ENCODE measurements around the gene PCDHGA2.
"Not testable (repeated sequence)": the region's sequence is repeated elsewhere in the genome, so short reads cannot be mapped to it uniquely, and the experiment has no call there.

The PCDHGA2 gene

DNA sequence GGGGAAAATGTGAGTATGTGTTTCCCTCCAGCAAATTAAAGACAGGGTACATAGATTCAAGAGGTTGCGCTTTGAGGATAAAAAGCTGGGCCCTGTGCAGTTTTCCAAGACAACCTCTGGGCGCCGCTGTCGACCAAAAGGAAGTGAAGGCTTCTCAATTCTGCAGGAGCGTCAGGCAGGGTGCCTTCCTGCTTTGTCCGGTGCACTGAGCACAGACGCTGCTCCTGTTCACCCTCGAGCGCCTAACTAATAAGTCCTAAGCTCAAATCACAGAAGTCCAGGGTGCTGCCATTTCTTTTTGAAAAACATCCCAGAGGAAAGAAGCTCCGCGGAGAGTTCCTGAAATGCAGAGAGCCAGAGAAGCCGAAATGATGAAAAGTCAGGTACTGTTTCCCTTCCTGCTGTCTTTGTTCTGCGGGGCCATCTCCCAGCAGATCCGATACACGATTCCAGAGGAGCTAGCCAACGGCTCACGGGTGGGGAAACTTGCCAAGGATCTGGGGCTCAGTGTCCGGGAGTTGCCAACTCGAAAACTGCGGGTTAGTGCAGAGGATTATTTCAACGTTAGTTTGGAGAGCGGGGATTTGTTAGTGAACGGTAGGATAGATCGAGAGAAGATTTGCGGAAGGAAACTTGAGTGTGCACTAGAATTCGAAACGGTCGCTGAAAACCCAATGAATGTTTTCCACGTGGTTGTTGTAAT is 11.5 kb downstream of the PCDHGA2 start, which contains the start of gene PCDHGB1:
Gene PCDHGB1 (plus strand): TSS at position 183 of the 703 bp plus-strand sequence. CDS start 162 bp downstream, at position 345.
- DNase-seq = no peak

DNA sequence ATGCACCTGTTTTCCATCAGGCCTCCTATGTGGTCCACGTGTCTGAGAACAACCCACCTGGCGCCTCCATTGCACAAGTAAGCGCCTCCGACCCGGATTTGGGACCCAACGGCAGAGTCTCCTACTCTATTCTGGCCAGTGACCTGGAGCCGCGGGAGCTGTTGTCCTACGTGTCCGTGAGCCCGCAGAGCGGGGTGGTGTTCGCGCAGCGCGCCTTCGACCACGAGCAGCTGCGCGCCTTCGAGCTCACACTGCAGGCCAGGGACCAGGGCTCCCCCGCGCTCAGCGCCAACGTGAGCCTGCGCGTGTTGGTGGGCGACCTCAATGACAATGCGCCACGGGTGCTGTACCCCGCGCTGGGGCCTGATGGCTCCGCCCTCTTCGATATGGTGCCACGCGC is 13.0 kb downstream of the PCDHGA2 start:
- DNase-seq = no peak

DNA sequence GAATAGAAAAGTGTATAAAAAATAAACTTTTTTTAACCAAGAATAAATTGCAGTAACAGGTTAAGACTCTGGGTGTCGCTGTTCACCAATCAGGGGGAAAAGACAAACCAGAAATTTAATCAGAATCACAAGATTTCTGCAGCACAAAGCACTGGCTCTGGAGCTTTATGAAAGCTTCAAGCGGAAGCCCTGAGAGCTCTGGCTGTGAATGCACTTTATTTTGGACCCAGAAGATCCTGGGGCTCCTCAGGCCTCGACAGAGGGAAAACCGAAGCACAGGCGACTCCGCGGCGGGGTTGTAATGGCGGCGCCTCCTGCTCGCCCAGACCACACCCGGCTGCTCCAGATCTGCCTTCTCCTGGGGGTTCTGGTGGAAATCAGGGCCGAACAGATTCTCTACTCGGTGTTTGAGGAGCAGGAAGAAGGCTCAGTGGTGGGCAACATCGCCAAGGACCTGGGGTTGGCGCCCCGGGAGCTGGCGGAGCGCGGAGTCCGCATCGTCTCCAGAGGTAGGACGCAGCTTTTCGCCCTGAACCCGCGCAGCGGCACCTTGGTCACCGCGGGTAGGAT is 16.4 kb downstream of the PCDHGA2 start, which contains the start of gene PCDHGA4:
Gene PCDHGA4 (plus strand): TSS at position 122 of the 570 bp plus-strand sequence. CDS start 87 bp downstream, at position 209.
- no peak for DNase-seq

DNA sequence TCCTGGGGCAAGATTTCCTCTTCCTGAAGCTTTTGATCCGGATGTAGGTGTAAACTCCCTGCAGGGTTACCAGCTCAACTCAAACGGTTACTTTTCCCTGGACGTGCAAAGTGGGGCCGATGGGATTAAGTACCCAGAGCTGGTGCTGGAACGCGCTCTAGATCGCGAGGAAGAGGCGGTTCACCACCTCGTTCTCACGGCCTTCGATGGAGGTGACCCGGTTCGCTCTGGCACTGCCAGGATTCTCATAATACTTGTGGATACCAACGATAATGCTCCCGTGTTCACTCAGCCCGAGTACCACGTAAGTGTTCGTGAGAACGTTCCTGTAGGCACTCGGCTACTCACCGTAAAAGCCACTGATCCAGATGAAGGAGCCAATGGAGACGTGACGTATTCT is 17.1 kb downstream of the PCDHGA2 start:
- no peak for DNase-seq

DNA sequence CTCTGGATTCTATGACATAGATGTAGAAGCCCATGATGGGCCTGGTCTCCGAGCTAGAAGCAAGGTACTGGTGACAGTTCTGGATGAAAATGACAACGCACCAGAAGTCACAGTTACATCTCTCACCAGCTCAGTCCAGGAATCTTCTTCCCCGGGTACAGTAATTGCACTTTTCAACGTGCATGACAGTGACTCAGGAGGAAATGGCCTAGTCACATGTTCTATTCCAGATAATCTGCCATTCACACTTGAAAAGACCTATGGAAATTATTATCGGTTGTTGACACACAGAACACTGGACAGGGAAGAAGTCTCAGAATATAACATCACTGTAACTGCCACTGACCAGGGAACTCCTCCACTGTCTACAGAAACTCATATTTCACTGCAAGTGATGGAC is 17.6 kb downstream of the PCDHGA2 start:
- DNase-seq = no peak

DNA sequence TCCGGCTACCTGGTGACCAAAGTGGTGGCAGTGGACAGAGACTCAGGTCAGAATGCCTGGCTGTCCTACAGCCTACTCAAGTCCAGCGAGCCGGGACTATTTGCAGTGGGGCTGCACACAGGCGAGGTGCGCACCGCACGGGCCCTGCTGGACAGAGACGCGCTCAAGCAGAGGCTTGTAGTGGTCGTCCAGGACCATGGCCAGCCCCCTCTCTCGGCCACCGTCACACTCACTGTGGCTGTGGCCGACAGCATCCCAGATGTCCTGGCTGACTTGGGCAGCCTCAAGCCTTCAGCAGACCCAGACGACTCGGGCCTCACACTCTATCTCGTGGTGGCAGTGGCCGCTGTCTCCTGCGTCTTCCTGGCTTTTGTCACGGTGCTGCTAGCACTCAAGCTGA is 18.4 kb downstream of the PCDHGA2 start:
- no peak for DNase-seq

DNA sequence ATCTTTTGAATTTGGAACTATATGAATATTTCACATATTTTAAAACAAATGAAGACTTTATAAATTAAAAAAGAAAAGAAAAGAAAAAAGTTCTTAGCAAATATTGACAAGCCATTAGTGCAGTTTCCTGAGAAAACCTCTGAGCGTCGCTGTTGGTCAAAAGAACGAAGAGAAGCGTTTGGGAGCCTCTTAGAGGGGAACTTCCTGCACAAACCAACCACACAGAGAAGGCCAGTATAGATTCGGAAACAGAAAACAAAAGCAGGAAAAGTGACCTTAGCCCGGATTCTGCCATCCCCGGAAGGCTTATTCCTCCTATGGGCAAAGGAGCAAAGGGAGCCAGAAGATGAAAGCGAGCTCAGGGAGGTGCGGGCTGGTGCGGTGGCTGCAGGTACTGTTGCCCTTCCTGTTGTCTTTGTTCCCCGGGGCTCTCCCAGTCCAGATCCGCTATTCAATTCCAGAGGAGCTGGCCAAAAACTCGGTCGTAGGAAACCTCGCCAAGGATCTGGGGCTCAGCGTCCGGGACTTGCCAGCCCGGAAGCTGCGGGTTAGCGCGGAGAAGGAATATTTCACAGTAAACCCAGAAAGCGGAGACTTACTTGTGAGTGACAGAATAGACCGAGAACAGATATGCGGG is 21.3 kb downstream of the PCDHGA2 start, which contains the start of gene PCDHGB2:
Gene PCDHGB2 (plus strand): TSS at position 205 of the 637 bp plus-strand sequence. CDS start 142 bp downstream, at position 347.
- DNase-seq = no peak

DNA sequence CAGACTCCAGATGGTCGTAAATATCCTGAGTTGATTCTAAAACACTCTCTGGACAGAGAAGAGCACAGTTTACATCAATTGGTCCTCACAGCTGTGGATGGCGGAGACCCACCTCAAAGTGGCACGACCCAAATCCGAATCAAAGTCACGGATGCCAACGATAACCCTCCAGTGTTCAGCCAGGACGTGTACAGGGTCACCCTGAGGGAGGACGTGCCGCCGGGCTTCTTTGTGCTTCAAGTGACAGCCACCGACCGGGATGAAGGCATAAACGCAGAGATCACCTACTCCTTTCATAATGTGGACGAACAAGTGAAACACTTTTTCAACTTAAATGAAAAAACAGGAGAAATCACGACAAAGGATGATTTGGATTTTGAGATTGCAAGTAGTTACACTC is 22.1 kb downstream of the PCDHGA2 start:
- no peak for DNase-seq

DNA sequence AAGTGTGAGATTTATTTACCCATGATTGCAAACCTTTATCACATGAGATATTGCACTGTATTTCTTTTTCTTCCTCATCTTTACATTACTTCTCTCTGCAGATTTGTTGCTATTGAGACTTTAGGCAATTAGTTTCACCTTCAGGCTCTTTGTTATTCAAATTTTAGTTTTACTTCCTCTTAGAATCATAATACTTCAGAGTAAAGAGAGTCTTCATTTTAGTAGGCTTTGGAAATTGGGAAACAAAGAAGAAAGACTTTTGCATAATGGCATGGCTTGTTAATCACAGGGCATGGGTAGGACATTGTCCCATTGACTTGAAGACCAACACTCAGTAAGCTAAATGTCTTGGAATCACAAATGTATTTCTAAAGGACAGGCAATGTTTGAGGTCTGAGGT is 24.2 kb downstream of the PCDHGA2 start:
- no peak for DNase-seq

DNA sequence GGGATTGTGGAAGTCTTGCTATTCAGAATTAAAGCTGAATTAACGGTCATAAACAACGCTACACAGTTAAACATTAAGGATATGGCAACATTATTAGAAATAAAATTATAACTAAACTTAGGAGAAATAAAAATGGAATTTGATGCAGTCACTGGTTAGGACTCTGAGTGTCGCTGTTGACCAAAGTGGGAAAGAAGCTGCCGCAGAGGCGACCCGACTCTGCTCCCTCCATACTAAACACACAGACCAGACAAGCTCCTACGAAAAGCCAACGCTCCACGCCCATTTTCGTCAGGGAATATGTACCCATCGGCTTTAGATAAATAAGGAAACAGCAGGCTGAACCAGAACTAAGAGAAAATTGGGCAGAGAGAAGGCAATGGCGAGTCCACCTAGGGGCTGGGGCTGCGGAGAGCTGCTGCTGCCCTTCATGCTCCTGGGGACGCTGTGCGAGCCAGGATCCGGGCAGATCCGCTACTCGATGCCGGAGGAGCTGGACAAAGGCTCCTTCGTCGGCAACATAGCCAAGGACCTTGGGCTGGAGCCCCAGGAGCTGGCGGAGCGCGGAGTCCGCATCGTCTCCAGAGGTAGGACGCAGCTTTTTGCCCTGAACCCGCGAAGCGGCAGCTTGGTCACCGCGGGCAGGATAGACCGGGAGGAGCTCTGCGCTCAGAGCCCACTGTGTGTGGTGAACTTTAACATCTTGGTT is 25.5 kb downstream of the PCDHGA2 start, which contains the start of gene PCDHGA5:
Gene PCDHGA5 (plus strand): TSS at position 211 of the 709 bp plus-strand sequence. CDS start 169 bp downstream, at position 380.
- DNase-seq = no peak

DNA sequence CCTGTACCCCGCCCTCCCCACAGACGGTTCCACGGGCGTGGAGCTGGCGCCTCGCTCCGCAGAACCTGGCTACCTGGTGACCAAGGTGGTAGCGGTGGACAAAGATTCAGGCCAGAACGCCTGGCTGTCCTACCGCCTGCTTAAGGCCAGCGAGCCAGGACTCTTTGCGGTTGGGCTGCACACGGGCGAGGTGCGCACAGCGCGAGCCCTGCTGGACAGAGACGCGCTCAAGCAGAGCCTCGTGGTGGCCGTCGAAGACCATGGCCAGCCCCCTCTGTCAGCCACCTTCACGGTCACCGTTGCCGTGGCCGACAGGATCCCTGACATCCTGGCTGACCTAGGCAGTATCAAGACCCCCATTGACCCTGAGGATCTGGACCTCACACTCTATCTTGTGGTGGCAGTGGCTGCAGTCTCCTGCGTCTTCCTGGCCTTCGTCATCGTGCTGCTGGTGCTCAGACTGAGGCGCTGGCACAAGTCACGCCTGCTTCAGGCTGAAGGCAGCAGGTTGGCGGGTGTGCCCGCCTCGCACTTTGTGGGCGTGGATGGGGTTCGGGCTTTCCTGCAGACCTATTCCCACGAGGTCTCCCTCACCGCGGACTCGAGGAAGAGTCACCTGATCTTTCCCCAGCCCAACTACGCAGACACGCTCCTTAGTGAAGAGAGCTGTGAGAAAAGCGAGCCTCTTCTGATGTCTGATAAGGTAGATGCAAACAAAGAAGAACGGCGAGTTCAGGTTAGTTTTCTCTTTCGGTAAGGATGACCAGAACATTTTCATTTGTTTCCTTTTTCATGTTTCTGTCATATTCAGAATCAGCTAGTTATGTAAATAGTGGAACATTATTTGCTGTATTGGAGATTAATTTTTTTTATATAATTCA is 27.7 kb downstream of the PCDHGA2 start:
- no peak for DNase-seq

DNA sequence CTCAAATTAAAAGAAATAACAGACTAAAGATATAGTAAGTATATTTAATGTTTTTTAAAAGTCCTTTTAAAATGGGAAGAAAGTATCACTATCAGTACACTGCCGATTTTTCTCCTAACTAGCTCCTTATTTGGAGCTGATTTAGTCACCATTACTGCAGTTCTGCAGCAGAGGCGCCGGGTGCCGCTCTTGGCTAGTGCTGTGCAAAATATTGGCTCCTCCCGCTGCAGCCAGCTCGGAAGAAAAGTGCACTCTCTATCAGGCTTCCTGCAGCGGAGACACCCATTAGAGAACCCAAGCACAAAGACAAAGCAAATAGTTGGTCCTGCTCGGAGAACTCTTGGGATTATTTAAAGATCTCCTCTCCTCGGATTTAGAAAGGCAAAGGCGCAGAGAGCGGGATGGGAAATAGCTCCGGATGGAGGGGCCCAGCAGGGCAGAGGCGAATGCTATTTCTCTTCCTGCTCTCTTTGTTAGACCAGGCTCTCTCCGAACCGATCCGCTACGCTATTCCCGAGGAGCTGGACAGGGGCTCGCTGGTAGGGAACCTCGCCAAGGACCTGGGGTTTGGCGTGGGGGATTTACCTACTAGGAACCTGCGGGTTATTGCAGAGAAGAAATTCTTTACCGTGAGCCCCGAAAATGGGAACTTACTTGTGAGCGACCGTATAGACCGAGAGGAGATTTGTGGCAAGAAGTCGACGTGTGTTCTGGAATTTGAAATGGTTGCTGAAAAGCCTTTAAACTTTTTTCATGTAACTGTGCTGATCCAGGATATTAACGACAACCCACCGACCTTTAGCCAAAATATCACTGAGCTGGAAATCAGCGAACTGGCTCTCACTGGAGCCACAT is 31.7 kb downstream of the PCDHGA2 start, which contains the start of gene PCDHGB3:
Gene PCDHGB3 (plus strand): TSS at position 249 of the 855 bp plus-strand sequence. CDS start 153 bp downstream, at position 402.
- DNase-seq = no peak

DNA sequence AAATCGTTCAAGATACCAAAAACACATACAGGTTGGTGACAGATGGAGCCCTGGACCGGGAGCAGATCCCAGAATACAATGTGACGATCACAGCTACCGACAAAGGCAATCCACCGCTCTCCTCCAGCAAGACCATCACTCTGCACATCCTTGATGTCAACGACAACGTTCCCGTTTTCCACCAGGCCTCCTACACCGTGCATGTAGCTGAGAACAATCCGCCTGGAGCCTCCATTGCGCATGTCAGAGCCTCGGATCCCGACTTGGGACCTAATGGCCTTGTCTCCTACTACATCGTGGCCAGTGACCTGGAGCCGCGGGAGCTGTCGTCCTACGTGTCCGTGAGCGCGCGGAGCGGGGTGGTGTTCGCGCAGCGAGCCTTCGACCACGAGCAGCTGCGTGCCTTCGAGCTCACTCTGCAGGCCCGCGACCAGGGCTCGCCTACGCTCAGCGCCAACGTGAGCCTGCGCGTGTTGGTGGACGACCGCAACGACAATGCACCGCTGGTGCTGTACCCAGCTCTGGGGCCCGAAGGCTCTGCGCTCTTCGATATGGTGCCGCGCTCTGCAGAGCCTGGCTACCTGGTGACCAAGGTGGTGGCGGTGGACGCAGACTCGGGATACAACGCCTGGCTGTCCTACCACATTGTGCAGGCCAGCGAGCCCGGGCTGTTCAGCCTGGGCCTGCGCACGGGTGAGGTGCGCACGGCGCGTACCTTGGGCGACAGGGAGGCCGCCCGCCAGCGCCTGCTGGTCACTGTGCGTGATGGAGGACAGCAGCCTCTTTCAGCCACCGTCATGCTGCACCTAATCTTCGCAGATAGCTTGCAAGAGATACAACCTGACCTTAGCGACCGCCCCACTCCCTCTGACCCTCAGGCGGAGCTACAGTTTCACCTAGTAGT is 33.3 kb downstream of the PCDHGA2 start:
- no peak for DNase-seq

DNA sequence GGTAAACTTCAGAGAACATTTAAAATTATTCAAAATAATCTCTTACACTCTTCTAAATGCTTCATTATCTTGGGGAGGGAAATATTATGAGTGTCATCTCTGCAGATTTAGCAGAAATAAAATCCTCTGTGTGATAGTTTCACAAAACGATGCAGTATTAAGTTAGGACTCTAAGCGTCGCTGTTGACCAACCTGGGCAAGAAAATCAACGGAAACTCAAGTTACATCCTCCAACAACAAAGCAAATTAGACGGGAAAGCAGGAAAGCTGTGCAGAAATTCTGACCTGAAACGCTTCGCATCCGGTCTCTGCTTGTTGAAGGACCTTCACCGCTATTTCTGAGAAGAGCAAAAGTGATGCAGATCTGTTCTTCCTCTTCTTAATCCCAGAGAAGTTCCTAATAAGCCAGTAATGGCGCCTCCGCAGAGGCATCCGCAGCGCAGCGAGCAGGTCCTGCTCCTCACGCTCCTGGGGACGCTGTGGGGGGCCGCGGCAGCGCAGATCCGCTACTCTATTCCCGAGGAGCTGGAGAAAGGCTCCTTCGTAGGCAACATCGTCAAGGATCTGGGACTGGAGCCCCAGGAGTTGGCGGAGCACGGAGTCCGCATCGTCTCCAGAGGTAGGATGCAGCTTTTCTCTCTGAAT is 35.2 kb downstream of the PCDHGA2 start, which contains the start of gene PCDHGA6:
Gene PCDHGA6 (plus strand): TSS at position 219 of the 645 bp plus-strand sequence. CDS start 193 bp downstream, at position 412.
- no peak for DNase-seq

DNA sequence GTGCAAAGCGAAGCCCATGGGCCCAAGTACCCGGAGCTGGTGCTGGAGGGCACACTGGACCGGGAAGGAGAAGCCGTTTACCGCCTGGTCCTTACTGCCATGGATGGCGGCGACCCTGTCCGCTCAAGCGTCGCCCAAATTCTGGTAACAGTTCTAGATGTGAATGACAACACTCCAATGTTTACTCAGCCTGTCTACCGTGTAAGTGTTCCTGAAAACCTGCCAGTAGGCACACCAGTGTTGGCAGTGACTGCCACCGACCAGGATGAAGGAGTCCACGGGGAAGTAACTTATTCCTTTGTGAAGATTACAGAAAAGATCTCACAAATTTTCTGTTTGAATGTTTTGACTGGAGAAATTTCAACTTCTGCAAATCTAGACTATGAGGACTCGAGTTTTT is 36.1 kb downstream of the PCDHGA2 start:
- DNase-seq = no peak

DNA sequence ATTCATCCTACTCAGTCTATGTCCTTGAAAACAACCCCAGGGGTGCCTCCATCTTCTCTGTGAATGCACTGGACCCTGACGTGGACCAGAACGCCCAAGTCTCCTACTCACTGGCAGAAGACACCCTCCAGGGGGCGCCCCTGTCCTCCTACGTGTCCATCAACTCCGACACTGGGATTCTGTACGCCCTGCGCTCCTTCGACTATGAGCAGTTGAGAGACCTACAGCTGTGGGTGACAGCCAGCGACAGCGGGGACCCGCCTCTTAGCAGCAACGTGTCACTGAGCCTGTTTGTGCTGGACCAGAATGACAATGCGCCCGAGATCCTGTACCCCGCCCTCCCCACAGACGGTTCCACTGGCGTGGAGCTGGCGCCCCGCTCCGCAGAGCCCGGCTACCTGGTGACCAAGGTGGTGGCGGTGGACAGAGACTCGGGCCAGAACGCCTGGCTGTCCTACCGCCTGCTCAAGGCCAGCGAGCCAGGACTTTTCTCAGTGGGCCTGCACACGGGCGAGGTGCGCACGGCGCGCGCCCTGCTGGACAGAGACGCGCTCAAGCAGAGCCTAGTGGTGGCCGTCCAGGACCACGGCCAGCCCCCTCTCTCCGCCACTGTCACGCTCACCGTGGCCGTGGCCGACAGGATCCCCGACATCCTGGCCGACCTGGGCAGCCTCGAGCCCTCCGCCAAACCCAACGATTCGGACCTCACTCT is 37.0 kb downstream of the PCDHGA2 start:
- DNase-seq = not testable (repeated sequence)

DNA sequence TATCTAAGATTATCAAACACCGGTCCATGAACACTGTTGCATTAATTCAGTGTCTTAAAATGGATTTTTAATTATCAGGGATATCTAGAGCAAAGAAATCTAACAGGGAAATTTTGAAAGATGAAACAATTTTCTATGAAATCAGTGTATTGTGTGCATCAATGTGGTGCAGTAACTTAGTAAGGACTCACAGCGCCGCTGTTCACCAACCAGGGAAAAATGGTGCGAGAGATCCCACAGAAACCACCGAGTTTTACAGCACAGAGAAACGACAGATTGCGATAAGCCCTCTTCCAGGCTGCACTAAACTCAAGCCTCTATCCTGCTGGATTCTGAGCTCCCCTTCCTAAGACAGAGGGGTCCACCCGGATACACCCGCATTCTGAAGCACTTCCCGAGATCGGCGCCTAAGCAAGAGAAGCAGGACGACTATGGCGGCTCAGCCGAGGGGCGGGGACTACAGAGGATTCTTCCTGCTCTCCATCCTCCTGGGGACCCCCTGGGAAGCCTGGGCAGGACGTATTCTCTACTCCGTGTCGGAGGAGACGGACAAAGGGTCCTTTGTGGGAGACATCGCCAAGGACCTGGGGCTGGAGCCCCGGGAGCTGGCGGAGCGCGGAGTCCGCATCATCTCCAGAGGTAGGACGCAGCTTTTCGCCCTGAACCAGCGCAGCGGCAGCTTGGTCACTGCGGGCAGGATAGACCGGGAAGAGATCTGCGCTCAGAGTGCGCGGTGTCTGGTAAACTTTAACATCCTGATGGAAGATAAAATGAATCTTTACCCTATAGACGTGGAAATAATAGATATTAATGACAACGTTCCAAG is 44.1 kb downstream of the PCDHGA2 start, which contains the start of gene PCDHGA7:
Gene PCDHGA7 (plus strand): TSS at position 274 of the 826 bp plus-strand sequence. CDS start 158 bp downstream, at position 432.
- DNase-seq = no peak
